Lung (tissue), 12 donors: Measurements from ENCODE around the gene FOXG1. TPM values are rescaled to one million over a fixed set of nuclear protein-coding genes. Genes with fewer than 3 reads are reported as not detected.

Experiments used
- ATAC-seq: fragments of 200-7000 bp; cut with Tn5 transposase; one replicate; pipeline ENCODE4 v1.9.1; 2020; ENCODE audit warnings: moderate number of reproducible peaks; ENCODE audit not compliant: insufficient read depth, low FRiP score
- DNase-seq, 3 donors: peaks; one replicate each; pipeline ENCODE4 v3.0.0-alpha.2; 2013 to 2017
- H3K27ac ChIP-seq, 2 donors: one replicate each; pipeline ENCODE4 v1.5.1; 2013; ENCODE audit warnings: mild to moderate bottlenecking in 2 of 2, moderate library complexity in 2 of 2, control low read depth in 1 of 2, inconsistent platforms in 1 of 2, low read depth in 1 of 2, low read length in 1 of 2
- H3K27me3 ChIP-seq, 3 donors: one replicate each; pipeline ENCODE4 v1.5.1; 2013; ENCODE audit warnings: low read length in 2 of 3; ENCODE audit not compliant: control insufficient read depth in 3 of 3, insufficient read depth in 3 of 3
- H3K36me3 ChIP-seq, 4 donors: one replicate each; pipeline ENCODE4 v1.5.1; 2013; ENCODE audit warnings: low read length in 4 of 4, mild to moderate bottlenecking in 1 of 4, moderate library complexity in 1 of 4; ENCODE audit not compliant: control insufficient read depth in 4 of 4, insufficient read depth in 4 of 4
- H3K4me1 ChIP-seq, 5 donors: one replicate each; pipeline ENCODE4 v1.5.1; 2013; ENCODE audit warnings: low read length in 5 of 5, mild to moderate bottlenecking in 2 of 5, moderate library complexity in 1 of 5; ENCODE audit not compliant: control insufficient read depth in 5 of 5, insufficient read depth in 5 of 5
- H3K4me3 ChIP-seq: one replicate; pipeline ENCODE4 v1.5.1; 2013; ENCODE audit warnings: mild to moderate bottlenecking, control low read depth, moderate library complexity
- H3K9ac ChIP-seq, 2 donors: one replicate each; pipeline ENCODE4 v1.5.1; 2013; ENCODE audit warnings: low read length in 2 of 2, control low read depth in 1 of 2; ENCODE audit not compliant: insufficient read depth in 1 of 2
- H3K9me3 ChIP-seq, 4 donors: one replicate each; pipeline ENCODE4 v1.5.1; 2013; ENCODE audit warnings: low read length in 3 of 4, mild to moderate bottlenecking in 1 of 4, moderate library complexity in 1 of 4; ENCODE audit not compliant: control insufficient read depth in 4 of 4, insufficient read depth in 3 of 4
- CTCF ChIP-seq: IDR thresholded peaks from 2 replicates; pipeline ENCODE4 v1.5.1; 2012; ENCODE audit warnings: mild to moderate bottlenecking; ENCODE audit errors: control extremely low read depth, extremely low read depth
- WGBS, 2 donors: extraction: QIAGEN DNeasy Blood & Tissue Kit; methylation state at CpG; one replicate each; pipeline ENCODE4 v1.1.7; 2013; 5-methylcytosine and 5-hydroxymethylcytosine counted together
- polyA plus RNA-seq, 2 donors: library from polyadenylated mRNA; stranded (reverse); fragments of 200-250 nt; gene quantifications; one replicate each; pipeline ENCODE4 v1.2.1, GENCODE V29; 2013
- total RNA-seq, 2 donors: library from RNA; depleted of rRNA in 1 of 2; stranded (reverse); fragments of >200 nt in 1 of 2; gene quantifications; one replicate each; pipeline ENCODE4 v1.2.1, GENCODE V29; 2014 to 2021
- donor health status: control.
- donor health status: control.
- donor health status: Bipolar disorder and iron deficiency.
- donor health status: healthy.
- donor health status: DM: yes; HTN: yes; CAD: no.

FOXG1 gene
- total and polyA plus RNA-seq, 4 donors = 0.02 to 0.06 TPM; not detected in 2

GRCh38 chr14:28742171-28742846 lies 24.3 kb upstream of the FOXG1 start:
- Histone ChIP-seq H3K4me1 (no peaks in the 10 kb centered on the region), H3K36me3 (no peaks in the 10 kb centered on the region), H3K9ac (no peak overlapping the region), H3K27me3 (no peaks in the 10 kb centered on the region), H3K9me3 (peaks cover 0 to 12% (median 0%) of the 10 kb centered on the region in 4 donors), H3K4me3 (no peak overlapping the region), H3K27ac (no peak overlapping the region)
- TF ChIP-seq CTCF = no peak
- 76 to 84% methylated on average over 3 of the region's 3 CpGs for WGBS, 2 donors
- DNase-seq (no peak), ATAC-seq (no peak)

- Histone ChIP-seq H3K9me3 (peaks cover 0 to 14% (median 0%) of the 10 kb centered on the region in 4 donors), H3K4me1 (no peaks in the 10 kb centered on the region), H3K27ac (no peak overlapping the region), H3K9ac (no peak overlapping the region), H3K36me3 (no peaks in the 10 kb centered on the region), H3K27me3 (no peaks in the 10 kb centered on the region), H3K4me3 (no peak overlapping the region)
- TF ChIP-seq CTCF = no peak
- no peak for DNase-seq
- no peak for ATAC-seq
Observed at GRCh38 chr14:28744126-28744525, 22.5 kb upstream of the FOXG1 start.

- 17 to 38% methylated on average over 1 of the region's 1 CpG for WGBS, 2 donors
- peaks cover 0 to 14% (median 0%) of the 10 kb centered on the region in 4 donors for H3K9me3 ChIP-seq
- no peaks in the 10 kb centered on the region for H3K36me3 ChIP-seq
- H3K27me3 ChIP-seq = no peaks in the 10 kb centered on the region
- no peak overlapping the region for H3K4me3 ChIP-seq
- ATAC-seq = no peak
- no peak for DNase-seq
- H3K9ac ChIP-seq = no peak overlapping the region
- no peak for TF ChIP-seq CTCF
- H3K4me1 ChIP-seq = no peaks in the 10 kb centered on the region
- no peak overlapping the region for H3K27ac ChIP-seq
Observed at GRCh38 chr14:28745176-28745575, 21.4 kb upstream of the FOXG1 start.

- Histone ChIP-seq H3K27ac (no peak overlapping the region), H3K4me3 (no peak overlapping the region), H3K9ac (no peak overlapping the region), H3K27me3 (no peaks in the 10 kb centered on the region), H3K4me1 (no peaks in the 10 kb centered on the region), H3K36me3 (no peaks in the 10 kb centered on the region), H3K9me3 (peaks cover 0 to 14% (median 0%) of the 10 kb centered on the region in 4 donors)
- WGBS, 2 donors = 70 to 77% methylated on average over 1 of the region's 1 CpG
- no peak for ATAC-seq
- TF ChIP-seq CTCF = no peak
- no peak for DNase-seq
Observed at GRCh38 chr14:28746247-28746646, 20.3 kb upstream of the FOXG1 start.
